Liver (tissue), 9 donors: ENCODE data around the gene GNAT1. TPM values are rescaled to one million over a fixed set of nuclear protein-coding genes. Genes with fewer than 3 reads are reported as not detected.

Source experiments
- DNase-seq: peaks from one replicate; pipeline ENCODE4 v3.0.0-alpha.2; 2017; ENCODE audit warnings: low spot score
- H3K27ac ChIP-seq, 2 donors: one replicate each; pipeline ENCODE4 v1.7.0; 2013; ENCODE audit warnings: inconsistent platforms in 2 of 2, low read length in 2 of 2, control low read depth in 1 of 2, low read depth in 1 of 2, mild to moderate bottlenecking in 1 of 2
- H3K27me3 ChIP-seq, 4 donors: one replicate each; pipeline versions ENCODE4 v1.6.1 to v1.7.0; 2013; ENCODE audit warnings: low read length in 3 of 4, inconsistent platforms in 1 of 4, mild to moderate bottlenecking in 1 of 4, moderate library complexity in 1 of 4; ENCODE audit not compliant: control insufficient read depth in 4 of 4, insufficient read depth in 4 of 4
- H3K36me3 ChIP-seq, 4 donors: one replicate each; pipeline versions ENCODE4 v1.6.1 to v1.7.0; 2013; ENCODE audit warnings: low read length in 3 of 4, mild to moderate bottlenecking in 3 of 4, low read depth in 1 of 4, moderate library complexity in 1 of 4; ENCODE audit not compliant: control insufficient read depth in 4 of 4, insufficient read depth in 3 of 4
- H3K4me1 ChIP-seq, 4 donors: one replicate each; pipeline versions ENCODE4 v1.6.1 to v1.7.0; 2013; ENCODE audit warnings: low read length in 3 of 4, mild to moderate bottlenecking in 3 of 4, moderate library complexity in 1 of 4; ENCODE audit not compliant: control insufficient read depth in 4 of 4, insufficient read depth in 4 of 4
- H3K4me3 ChIP-seq, 3 donors: one replicate each; pipeline versions ENCODE4 v1.6.1 to v1.7.0; 2013; ENCODE audit warnings: low read length in 3 of 3, control low read depth in 1 of 3, low read depth in 1 of 3, mild to moderate bottlenecking in 1 of 3
- H3K9ac ChIP-seq, 2 donors: one replicate each; pipeline ENCODE4 v1.7.0; 2013; ENCODE audit warnings: low read length in 2 of 2, mild to moderate bottlenecking in 2 of 2, moderate library complexity in 2 of 2, control low read depth in 1 of 2, low read depth in 1 of 2
- H3K9me3 ChIP-seq, 4 donors: one replicate each; pipeline versions ENCODE4 v1.6.1 to v1.7.0; 2013; ENCODE audit warnings: low read length in 3 of 4; ENCODE audit not compliant: control insufficient read depth in 4 of 4
- EGR1 ChIP-seq, 2 donors: IDR thresholded peaks; 2 replicates each; pipeline ENCODE4 v1.6.1; 2016 to 2018; ENCODE audit warnings: antibody characterized with exemption in 2 of 2, low read depth in 2 of 2
- FOXA1 ChIP-seq: IDR thresholded peaks from 2 replicates; pipeline ENCODE4 v1.6.1; 2016; ENCODE audit warnings: antibody characterized with exemption
- FOXA2 ChIP-seq: IDR thresholded peaks from 2 replicates; pipeline ENCODE4 v1.6.1; 2016; ENCODE audit warnings: antibody characterized with exemption
- GABPA ChIP-seq, 2 donors: IDR thresholded peaks in 1 of 2; conservative IDR thresholded peaks in 1 of 2; 2 replicates each; pipeline ENCODE4 v1.6.1; 2016; ENCODE audit warnings: antibody characterized with exemption in 2 of 2, mild to moderate bottlenecking in 1 of 2, moderate library complexity in 1 of 2
- HNF4A ChIP-seq, 2 donors: conservative IDR thresholded peaks; 2 replicates each; pipeline ENCODE4 v1.6.1; 2016; ENCODE audit warnings: antibody characterized with exemption in 2 of 2, mild to moderate bottlenecking in 2 of 2
- HNF4G ChIP-seq: IDR thresholded peaks from 2 replicates; pipeline ENCODE4 v1.6.1; 2016; ENCODE audit warnings: antibody characterized with exemption
- NR2F2 ChIP-seq: IDR thresholded peaks from 2 replicates; pipeline ENCODE4 v1.6.1; 2016; ENCODE audit warnings: antibody characterized with exemption
- RAD21 ChIP-seq, 2 donors: IDR thresholded peaks; 2 replicates each; pipeline ENCODE4 v1.6.1; 2016; ENCODE audit warnings: antibody characterized with exemption in 2 of 2, mild to moderate bottlenecking in 2 of 2
- RXRA ChIP-seq, 2 donors: IDR thresholded peaks; 2 replicates each; pipeline ENCODE4 v1.6.1; 2017 to 2018; ENCODE audit warnings: antibody characterized with exemption in 2 of 2, mild to moderate bottlenecking in 1 of 2
- SP1 ChIP-seq: IDR thresholded peaks from 2 replicates; pipeline ENCODE4 v1.6.1; 2018; ENCODE audit warnings: antibody characterized with exemption, mild to moderate bottlenecking
- TAF1 ChIP-seq: conservative IDR thresholded peaks from 2 replicates; pipeline ENCODE4 v1.6.1; 2016; ENCODE audit warnings: antibody characterized with exemption, mild to moderate bottlenecking
- YY1 ChIP-seq: IDR thresholded peaks from 2 replicates; pipeline ENCODE4 v1.6.1; 2016; ENCODE audit warnings: antibody characterized with exemption, mild to moderate bottlenecking
- WGBS: extraction: QIAGEN DNeasy Blood & Tissue Kit; methylation state at CpG from one replicate; pipeline ENCODE4 v1.1.7; 2013; 5-methylcytosine and 5-hydroxymethylcytosine counted together
- polyA plus RNA-seq, 2 donors: library from polyadenylated mRNA; stranded (reverse) in 1 of 2; unstranded in 1 of 2; fragments of 200-250 nt in 1 of 2; fragments of >200 nt in 1 of 2; fragmentation: Nextera tagmentation in 1 of 2; extraction: Ambion mirVana in 1 of 2; gene quantifications; one replicate each; pipeline versions ENCODE4 v1.2.1 to v1.2.3, GENCODE V29; 2013 to 2015
- total RNA-seq, 2 donors: library from RNA; depleted of rRNA; stranded (reverse); fragments of >200 nt; gene quantifications; one replicate each; pipeline ENCODE4 v1.2.3, GENCODE V29; 2014
- TF ChIP-seq, protein P1 (sequence below): IDR thresholded peaks from 2 replicates; pipeline ENCODE4 v1.6.1; 2016; ENCODE audit warnings: antibody characterized with exemption
- TF ChIP-seq, protein P2 (sequence below): fragments of 150-350 bp; IDR thresholded peaks from 2 replicates; pipeline ENCODE4 v1.5.1; 2017; ENCODE audit warnings: improper control_type of control experiment, low read depth, low read length; ENCODE audit not compliant: missing input control
- TF ChIP-seq, protein P3 (sequence below): IDR thresholded peaks from 2 replicates; pipeline ENCODE4 v1.6.1; 2016; ENCODE audit warnings: antibody characterized with exemption
- TF ChIP-seq, protein P4 (sequence below): IDR thresholded peaks from 2 replicates; pipeline ENCODE4 v1.6.1; 2016; ENCODE audit warnings: antibody characterized with exemption, mild to moderate bottlenecking
- TF ChIP-seq, protein P5 (sequence below): IDR thresholded peaks from 2 replicates; pipeline ENCODE4 v1.6.1; 2016; ENCODE audit warnings: antibody characterized with exemption
- donor health status: healthy.
- donor health status: healthy.
- donor health status: healthy.
- donor health status: healthy.
- donor health status: healthy.

GNAT1 gene
- total and polyA plus RNA-seq, 4 donors = 0.08 TPM; not detected in 3

DNA sequence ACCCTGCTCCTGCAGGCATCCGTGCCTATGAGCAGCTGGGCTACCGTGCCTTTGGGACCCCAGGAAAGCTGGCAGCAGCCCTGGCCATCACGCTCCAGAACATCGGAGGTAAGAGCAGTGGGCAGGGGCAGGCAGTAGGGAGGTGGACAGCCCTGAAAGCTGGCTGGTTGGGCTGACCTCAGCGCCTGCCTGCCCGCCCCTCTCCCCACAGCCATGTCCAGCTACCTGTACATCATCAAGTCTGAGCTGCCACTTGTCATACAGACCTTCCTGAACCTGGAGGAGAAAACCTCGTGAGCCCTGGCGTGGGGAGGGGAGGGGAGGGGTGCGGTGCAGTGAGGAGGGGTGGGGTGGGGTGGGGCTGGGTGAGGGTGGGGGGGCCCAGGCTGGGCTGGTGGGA is 24.1 kb downstream of the GNAT1 start:
- TF ChIP-seq TAF1 = no peak
- no peak for TF ChIP-seq HNF4G
- TF ChIP-seq YY1 = no peak
- TF ChIP-seq, protein P1, sequence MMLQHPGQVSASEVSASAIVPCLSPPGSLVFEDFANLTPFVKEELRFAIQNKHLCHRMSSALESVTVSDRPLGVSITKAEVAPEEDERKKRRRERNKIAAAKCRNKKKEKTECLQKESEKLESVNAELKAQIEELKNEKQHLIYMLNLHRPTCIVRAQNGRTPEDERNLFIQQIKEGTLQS = no peak
- no peak for TF ChIP-seq FOXA1
- TF ChIP-seq FOXA2 = no peak
- TF ChIP-seq, protein P2, sequence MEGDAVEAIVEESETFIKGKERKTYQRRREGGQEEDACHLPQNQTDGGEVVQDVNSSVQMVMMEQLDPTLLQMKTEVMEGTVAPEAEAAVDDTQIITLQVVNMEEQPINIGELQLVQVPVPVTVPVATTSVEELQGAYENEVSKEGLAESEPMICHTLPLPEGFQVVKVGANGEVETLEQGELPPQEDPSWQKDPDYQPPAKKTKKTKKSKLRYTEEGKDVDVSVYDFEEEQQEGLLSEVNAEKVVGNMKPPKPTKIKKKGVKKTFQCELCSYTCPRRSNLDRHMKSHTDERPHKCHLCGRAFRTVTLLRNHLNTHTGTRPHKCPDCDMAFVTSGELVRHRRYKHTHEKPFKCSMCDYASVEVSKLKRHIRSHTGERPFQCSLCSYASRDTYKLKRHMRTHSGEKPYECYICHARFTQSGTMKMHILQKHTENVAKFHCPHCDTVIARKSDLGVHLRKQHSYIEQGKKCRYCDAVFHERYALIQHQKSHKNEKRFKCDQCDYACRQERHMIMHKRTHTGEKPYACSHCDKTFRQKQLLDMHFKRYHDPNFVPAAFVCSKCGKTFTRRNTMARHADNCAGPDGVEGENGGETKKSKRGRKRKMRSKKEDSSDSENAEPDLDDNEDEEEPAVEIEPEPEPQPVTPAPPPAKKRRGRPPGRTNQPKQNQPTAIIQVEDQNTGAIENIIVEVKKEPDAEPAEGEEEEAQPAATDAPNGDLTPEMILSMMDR = no peak
- TF ChIP-seq RAD21 (IDR thresholded peaks at IDR 0.05) = no peak
- TF ChIP-seq, protein P3, sequence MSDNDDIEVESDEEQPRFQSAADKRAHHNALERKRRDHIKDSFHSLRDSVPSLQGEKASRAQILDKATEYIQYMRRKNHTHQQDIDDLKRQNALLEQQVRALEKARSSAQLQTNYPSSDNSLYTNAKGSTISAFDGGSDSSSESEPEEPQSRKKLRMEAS = no peak
- TF ChIP-seq RXRA (IDR thresholded peaks at IDR 0.05) = no peak
- TF ChIP-seq, protein P4, sequence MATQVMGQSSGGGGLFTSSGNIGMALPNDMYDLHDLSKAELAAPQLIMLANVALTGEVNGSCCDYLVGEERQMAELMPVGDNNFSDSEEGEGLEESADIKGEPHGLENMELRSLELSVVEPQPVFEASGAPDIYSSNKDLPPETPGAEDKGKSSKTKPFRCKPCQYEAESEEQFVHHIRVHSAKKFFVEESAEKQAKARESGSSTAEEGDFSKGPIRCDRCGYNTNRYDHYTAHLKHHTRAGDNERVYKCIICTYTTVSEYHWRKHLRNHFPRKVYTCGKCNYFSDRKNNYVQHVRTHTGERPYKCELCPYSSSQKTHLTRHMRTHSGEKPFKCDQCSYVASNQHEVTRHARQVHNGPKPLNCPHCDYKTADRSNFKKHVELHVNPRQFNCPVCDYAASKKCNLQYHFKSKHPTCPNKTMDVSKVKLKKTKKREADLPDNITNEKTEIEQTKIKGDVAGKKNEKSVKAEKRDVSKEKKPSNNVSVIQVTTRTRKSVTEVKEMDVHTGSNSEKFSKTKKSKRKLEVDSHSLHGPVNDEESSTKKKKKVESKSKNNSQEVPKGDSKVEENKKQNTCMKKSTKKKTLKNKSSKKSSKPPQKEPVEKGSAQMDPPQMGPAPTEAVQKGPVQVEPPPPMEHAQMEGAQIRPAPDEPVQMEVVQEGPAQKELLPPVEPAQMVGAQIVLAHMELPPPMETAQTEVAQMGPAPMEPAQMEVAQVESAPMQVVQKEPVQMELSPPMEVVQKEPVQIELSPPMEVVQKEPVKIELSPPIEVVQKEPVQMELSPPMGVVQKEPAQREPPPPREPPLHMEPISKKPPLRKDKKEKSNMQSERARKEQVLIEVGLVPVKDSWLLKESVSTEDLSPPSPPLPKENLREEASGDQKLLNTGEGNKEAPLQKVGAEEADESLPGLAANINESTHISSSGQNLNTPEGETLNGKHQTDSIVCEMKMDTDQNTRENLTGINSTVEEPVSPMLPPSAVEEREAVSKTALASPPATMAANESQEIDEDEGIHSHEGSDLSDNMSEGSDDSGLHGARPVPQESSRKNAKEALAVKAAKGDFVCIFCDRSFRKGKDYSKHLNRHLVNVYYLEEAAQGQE = no peak
- TF ChIP-seq GABPA (IDR thresholded peaks at IDR 0.05 in 1 of 2, conservative IDR thresholded peaks at IDR 0.05 in 1 of 2) = no peak
- TF ChIP-seq, protein P5, sequence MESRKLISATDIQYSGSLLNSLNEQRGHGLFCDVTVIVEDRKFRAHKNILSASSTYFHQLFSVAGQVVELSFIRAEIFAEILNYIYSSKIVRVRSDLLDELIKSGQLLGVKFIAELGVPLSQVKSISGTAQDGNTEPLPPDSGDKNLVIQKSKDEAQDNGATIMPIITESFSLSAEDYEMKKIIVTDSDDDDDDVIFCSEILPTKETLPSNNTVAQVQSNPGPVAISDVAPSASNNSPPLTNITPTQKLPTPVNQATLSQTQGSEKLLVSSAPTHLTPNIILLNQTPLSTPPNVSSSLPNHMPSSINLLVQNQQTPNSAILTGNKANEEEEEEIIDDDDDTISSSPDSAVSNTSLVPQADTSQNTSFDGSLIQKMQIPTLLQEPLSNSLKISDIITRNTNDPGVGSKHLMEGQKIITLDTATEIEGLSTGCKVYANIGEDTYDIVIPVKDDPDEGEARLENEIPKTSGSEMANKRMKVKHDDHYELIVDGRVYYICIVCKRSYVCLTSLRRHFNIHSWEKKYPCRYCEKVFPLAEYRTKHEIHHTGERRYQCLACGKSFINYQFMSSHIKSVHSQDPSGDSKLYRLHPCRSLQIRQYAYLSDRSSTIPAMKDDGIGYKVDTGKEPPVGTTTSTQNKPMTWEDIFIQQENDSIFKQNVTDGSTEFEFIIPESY = no peak
- no peak for TF ChIP-seq EGR1 (IDR thresholded peaks at IDR 0.05; ENCODE audit: low read depth in 2 of 2)
- TF ChIP-seq NR2F2 = no peak
- peak overlapping the region in 1 of 2 donors; percentile 77 for H3K27ac ChIP-seq
- no peak overlapping the region for H3K4me3 ChIP-seq
- H3K9me3 ChIP-seq = no peaks in the 10 kb centered on the region
- H3K36me3 ChIP-seq = peaks cover 7 to 13% (median 11%) of the 10 kb centered on the region in 4 donors
- peaks cover 15 to 86% (median 73%) of the 10 kb centered on the region in 4 donors for H3K4me1 ChIP-seq
- no peak for DNase-seq
- H3K9ac ChIP-seq = no peak overlapping the region
- 68% methylated on average over 9 of the region's 9 CpGs for WGBS
- H3K27me3 ChIP-seq = no peaks in the 10 kb centered on the region

DNA sequence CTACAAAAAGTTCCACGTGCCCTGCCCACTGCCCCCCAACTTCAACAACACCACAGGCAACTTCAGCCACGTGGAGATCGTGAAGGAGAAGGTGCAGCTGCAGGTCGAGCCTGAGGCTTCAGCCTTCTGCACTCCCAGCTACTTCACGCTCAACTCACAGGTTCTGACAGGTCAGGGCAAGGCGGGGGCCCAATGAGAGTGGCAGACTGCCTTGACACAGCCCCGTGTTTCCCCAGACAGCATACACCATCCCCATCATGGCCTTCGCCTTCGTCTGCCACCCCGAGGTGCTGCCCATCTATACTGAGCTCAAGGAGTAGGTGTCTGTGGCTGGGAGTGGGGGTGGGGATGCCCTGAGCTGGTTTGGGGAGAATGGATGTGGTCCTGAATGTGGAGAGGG is 26.3 kb downstream of the GNAT1 start:
- H3K4me1 ChIP-seq = peaks cover 8 to 80% (median 62%) of the 10 kb centered on the region in 4 donors
- H3K4me3 ChIP-seq = no peak overlapping the region
- H3K36me3 ChIP-seq = peaks cover 9 to 13% (median 11%) of the 10 kb centered on the region in 4 donors
- H3K27me3 ChIP-seq = no peaks in the 10 kb centered on the region
- 80% methylated on average over 10 of the region's 10 CpGs for WGBS
- DNase-seq = no peak
- no peaks in the 10 kb centered on the region for H3K9me3 ChIP-seq
- H3K27ac ChIP-seq = no peak overlapping the region
- no peak overlapping the region for H3K9ac ChIP-seq
- TF ChIP-seq, protein P1 = no peak
- TF ChIP-seq TAF1 (no peak), FOXA2 (no peak), GABPA (IDR thresholded peaks at IDR 0.05 in 1 of 2, conservative IDR thresholded peaks at IDR 0.05 in 1 of 2) (no peak), HNF4A (conservative IDR thresholded peaks at IDR 0.05) (no peak), NR2F2 (no peak), RAD21 (IDR thresholded peaks at IDR 0.05) (no peak), YY1 (no peak), RXRA (IDR thresholded peaks at IDR 0.05) (no peak), SP1 (no peak)
- TF ChIP-seq, protein P2 = no peak
- TF ChIP-seq, protein P5 = no peak
